Activated CD4-positive, alpha-beta T cell treated with anti-CD3 and anti-CD28 coated beads for 1 hour (primary cell): ENCODE measurements around the gene YBX2.
"Not testable (repeated sequence)": the region's sequence is repeated elsewhere in the genome, so short reads cannot be mapped to it uniquely, and the experiment has no call there.

Experiments used
- DNase-seq: peaks from one replicate; pipeline ENCODE4 v3.0.0-alpha.2; 2020

Gene YBX2

DNA sequence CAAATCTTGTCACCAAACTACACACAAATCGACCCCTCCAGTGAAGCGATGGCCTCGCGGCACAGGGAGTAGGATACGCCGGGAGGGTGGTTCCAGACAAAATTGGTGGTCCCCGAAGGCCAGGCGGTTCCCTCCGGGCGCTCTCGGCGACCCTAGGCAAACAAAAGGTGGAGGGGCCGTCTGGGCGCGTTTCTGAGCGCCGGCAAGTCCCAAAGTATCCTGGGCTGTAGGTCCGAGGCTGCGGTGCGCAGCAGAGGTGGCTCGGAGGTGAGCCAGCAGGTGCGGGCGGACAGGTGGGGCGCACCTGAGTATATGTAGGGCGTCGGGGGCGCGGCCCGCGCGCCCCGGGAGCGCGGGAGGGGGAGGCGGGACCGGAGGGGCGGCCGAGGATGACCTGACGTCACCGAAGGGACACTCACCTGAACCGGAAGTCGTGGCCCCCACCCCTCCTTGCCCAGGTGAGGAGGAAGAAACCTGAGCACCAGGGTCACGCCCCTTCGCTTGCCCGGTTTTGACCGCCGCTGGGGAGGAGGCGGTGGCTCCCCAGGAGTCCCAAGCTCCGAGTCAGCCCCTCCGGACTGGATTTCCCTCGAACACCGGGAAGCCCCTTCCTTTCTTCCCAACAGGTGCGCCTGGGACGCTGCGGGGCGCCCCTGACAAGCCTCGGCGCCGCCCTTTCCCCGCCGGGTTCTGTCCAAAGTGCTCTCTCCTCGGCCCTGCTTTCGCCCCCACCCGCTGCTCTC lies 32.1 kb downstream of the YBX2 start, which contains the start of gene CLDN7:
Gene CLDN7 (minus strand): TSS at position 287 of the 743 bp plus-strand sequence. CDS start 435 bp downstream, outside the sequence.
- DNase-seq = no peak

DNA sequence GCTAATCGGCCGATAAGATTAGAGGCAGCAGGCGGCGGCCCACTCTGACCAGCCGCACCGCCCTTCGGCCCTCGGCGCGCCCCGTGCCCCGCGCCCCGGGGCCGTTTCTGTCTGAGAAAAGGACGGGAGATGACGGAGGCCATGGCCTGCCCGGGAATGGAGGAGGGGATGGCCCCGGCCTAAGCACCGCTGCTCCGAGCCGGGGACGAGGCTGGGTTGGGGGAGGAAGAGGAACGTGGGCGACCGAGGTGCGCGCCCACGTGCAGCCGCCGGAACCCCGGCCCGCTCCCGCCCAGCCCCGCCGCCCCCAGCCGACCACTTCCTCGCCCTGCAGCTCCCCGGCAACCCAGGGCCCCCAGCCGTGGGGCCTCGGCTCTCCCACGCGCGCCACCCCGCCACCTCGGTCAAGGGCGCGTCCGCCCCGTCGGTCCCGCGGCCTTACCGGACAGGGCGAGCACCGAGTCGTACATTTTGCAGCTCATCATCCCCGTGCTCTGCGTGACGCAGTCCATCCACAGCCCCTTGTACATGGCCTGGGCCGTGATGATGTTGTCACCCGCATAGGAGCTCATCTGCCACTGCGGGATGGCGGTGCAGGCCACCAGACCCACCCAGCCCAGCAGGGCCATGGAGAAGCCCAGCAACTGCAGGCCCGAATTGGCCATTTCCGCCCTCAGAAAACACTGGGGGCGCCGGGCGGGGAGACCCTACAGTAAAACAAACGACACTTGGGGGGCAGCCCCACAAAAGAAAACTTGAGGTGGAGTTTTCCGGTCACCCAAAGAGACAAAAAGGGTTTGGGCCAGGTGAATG lies 32.9 kb downstream of the YBX2 start:
- DNase-seq = no peak

DNA sequence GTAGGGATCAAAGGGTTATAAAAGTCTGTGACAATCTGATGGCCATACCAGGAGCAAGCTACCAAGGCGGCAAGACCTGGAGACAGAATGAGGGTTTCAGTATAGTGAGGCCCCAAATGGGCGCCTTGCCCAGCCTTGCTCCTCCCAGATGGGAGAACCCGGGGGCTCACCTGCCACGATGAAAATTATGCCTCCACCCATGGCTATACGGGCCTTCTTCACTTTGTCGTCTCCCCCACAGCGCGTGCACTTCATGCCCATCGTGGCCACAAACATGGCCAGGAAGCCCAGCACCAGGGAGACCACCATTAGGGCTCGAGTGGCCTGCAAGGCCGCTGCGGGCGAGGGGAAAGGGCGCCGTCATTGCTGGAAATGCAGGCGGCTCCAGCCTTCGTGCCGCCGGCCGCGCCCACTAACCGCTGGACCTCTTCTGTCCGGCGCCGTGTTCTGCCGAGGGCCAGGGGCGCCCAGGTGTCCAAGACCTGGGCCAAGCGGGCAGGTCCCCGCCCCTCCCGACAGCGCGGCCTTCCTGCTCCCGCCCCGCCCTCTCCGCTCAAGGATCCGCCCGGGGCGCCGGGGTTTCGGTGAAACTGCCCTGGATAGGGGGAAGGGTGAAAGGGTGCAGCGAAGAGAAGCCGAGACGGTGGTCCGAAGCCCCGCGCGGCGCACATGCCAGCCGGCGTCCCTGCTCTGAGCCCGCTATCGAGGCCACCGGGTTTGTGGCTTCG lies 33.6 kb downstream of the YBX2 start:
- DNase-seq = peak; percentile 25

GRCh38 chr17:7260151-7260550 lies 34.3 kb downstream of the YBX2 start:
- DNase-seq = no peak

DNA sequence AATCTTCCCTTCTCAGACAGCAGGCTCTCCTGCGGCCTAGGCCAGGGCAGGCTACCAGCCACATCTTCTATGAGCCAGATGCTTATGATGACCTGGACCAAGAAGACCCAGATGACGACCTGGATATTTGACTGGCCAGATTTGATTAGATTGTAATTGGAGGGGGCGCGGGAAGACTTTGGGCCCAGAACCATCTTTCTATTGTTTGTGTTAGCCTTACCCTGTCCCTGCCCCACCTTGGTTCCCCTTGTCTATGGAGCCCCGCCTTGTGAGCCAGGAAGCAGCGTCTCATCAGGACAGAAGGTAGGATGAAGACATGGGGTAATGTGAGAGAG lies 34.9 kb downstream of the YBX2 start:
- no peak for DNase-seq

- no peak for DNase-seq
Observed at GRCh38 chr17:7258731-7259554, 35.5 kb downstream of the YBX2 start.

DNA sequence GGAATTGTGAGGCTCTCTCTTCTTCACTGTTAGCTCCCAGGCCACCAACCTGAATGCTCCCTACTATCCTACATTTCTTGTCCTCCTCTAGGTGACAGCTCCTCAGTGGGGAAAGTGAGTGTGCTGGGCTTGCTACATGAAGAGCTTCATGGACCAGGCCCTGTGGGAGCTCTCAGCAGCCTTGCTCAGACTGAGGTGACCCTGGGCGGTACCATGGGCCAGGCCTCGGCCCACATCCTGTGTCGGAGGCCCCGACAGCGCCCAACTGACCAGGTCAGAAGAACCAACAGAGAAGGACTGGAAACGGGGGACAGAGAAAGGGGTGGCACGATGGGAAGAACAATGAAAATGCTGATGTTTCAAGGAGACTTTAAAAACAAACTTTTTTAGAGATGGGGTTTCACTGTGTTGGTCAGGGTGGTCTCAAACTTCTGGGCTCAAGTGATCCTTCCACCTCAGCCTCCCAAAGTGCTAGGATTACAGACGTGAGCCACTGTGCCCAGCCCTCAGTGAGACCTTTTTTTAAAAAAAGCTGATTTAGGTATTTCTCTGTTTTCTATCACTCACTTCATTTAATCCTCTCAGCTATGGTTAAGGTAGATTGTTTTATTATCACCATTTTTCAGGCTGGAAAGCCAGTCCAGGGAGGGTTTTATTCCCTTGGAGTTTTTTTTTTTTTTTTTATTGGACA lies 37.5 kb downstream of the YBX2 start:
- DNase-seq = no peak

DNA sequence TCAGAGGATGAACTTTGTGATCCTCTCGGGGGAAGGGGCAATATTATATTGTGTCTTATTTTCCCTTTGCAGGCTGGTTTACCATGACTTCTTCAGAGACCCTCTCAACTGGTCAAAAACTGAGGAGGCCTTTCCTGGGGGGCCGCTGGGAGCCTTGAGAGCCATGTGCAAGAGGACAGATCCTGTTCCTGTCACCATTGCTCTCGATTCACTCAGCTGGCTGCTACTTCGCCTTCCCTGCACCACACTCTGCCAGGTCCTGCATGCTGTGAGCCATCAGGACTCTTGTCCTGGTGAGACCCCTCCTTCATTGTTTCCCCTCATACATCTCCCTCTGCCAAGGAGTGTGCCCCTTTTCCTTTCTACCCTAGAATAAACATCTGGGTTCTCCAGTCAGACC lies 39.9 kb downstream of the YBX2 start:
- no peak for DNase-seq

DNA sequence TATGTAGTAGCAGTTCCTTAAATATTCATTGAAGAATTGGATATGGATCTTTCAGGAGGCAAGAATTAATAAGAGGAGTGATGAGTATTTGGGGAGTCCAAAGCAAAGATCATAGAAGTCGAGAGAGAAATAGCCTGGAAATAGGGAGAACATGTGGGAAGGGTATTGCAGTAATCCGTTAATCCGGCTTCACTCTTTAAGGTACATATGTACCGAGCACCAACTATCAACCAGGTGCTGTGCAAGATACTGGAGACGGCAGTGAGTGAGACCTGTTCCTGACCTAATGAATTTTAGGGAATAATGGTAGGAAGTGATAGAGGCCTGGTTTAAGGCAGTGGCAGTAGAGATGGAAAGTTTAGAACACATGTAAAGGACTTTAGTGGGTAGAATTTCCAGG lies 41.4 kb downstream of the YBX2 start:
- DNase-seq = no peak

- DNase-seq = peak; percentile 76
Observed at GRCh38 chr17:7252176-7253043, 42.0 kb downstream of the YBX2 start, which contains the start of gene ELP5. Gene ELP5, plus strand, starts transcription at chr17:7252215. Its CDS starts 336 bp downstream, at chr17:7252551.

- peak; percentile 100 for DNase-seq
Observed at GRCh38 chr17:7251661-7252175, 42.7 kb downstream of the YBX2 start, which contains the start of gene CTDNEP1. Gene CTDNEP1, minus strand, starts transcription at chr17:7251734. Its CDS starts 438 bp downstream, at chr17:7251296.

DNA sequence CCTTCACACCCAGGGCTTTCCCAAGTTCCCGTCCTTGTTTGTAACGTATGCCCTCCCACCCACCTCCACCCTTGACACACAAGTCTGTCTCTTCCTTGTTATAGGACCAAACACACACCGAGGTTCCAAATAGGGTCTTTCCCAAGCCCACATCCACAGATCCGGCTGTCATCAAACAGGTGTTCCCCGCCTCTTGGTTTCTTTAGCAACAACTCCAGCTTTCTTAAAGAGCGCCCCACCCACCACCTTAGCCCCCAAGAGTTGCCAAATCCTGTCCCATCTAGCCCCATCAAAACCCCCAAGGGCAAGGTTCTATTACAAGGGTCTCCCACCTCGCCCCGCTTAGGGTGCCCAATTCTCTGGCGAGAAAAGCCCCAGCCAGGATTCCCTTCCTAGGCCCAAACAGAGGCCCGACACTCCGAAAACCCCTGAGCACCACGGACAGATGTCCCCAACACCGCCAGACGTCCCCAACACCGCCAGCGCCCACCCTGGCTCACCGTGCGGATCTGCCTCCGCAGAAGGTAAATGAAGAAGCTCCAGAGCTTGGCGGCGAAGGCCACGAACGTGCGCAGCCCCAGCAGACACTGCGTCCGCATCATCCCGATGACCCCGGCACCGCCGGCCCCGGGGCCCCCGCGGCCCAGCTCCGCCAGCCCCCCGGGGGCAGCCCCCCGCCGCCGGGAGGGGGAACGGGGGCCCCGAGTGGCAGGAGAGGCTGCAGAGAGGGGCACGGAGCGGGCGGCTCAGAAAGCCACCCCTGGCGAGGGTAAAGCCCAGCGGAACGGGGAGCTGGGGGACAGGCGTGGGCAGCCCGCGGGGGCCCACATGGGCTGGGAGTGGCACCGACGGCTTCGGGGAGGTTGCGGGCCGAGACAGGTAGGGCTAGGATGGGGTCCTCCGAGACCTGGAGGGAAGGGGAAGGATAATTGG lies 43.5 kb downstream of the YBX2 start:
- DNase-seq = no peak

- DNase-seq = no peak
Observed at GRCh38 chr17:7249830-7250229, 44.6 kb downstream of the YBX2 start.

GRCh38 chr17:7249214-7249613 lies 45.2 kb downstream of the YBX2 start:
- DNase-seq = no peak

- DNase-seq = no peak
Observed at GRCh38 chr17:7248796-7249195, 45.6 kb downstream of the YBX2 start.

GRCh38 chr17:7246779-7247178 lies 47.7 kb downstream of the YBX2 start:
- DNase-seq = no peak

GRCh38 chr17:7243838-7244237 lies 50.6 kb downstream of the YBX2 start:
- DNase-seq = not testable (repeated sequence)

- DNase-seq = no peak
Observed at GRCh38 chr17:7243453-7243729, 51.0 kb downstream of the YBX2 start.

GRCh38 chr17:7242717-7243452 lies 51.6 kb downstream of the YBX2 start:
- DNase-seq = peak; percentile 90
